OCI-LY7 (cell line): ENCODE data around the gene NOM1.

Source experiments
- CTCF ChIP-seq: fragments of 200-600 bp; sonication (generic); conservative IDR thresholded peaks from 2 replicates; pipeline ENCODE4 v1.5.1; 2014; ENCODE audit warnings: mild to moderate bottlenecking, antibody characterized with exemption, low read length, moderate library complexity, mixed read lengths
- EZH2phosphoT487 ChIP-seq: fragments of 200-600 bp; sonication (generic); IDR thresholded peaks from 2 replicates; pipeline ENCODE4 v1.6.1; 2018; ENCODE audit warnings: low read depth, borderline replicate concordance, mild to moderate bottlenecking, mixed run types, antibody characterized with exemption, low read length, moderate library complexity, mixed read lengths

GRCh38 chr7:156932006-156932405 is 17.5 kb upstream of the NOM1 start:
- no peak for TF ChIP-seq CTCF
- no peak for TF ChIP-seq EZH2phosphoT487
